Activated naive CD4-positive, alpha-beta T cell treated with anti-CD3 and anti-CD28 coated beads for 36 hours (primary cell): ENCODE results near the gene CEACAM1. TPM values are rescaled to one million over a fixed set of nuclear protein-coding genes. Genes with fewer than 3 reads are reported as not detected.
A peak's percentile ranks its signal among the peaks of the same experiment; 100 is the strongest.
"Not testable (repeated sequence)": the region's sequence is repeated elsewhere in the genome, so short reads cannot be mapped to it uniquely, and the experiment has no call there.

ENCODE experiments used
- CTCF ChIA-PET: fragments of 350-600 bp; sonication (Branson Sonifier 250); formaldehyde crosslinking; loops from one replicate; lab custom pipeline; 2021; ENCODE audit warnings: antibody characterized with exemption; lab: Charles Lee
- DNase-seq: peaks from one replicate; pipeline ENCODE4 v3.0.0-alpha.2; 2020
- H3K27ac Mint-ChIP-seq: one replicate; pipeline ENCODE4 v1.8.0; 2021; ENCODE audit warnings: mild to moderate bottlenecking, mixed read lengths
- H3K27me3 Mint-ChIP-seq: one replicate; pipeline ENCODE4 v1.8.0; 2021; ENCODE audit warnings: low read depth, mixed read lengths
- H3K36me3 Mint-ChIP-seq: one replicate; pipeline ENCODE4 v1.8.0; 2021; ENCODE audit warnings: low read depth, mixed read lengths
- H3K4me1 Mint-ChIP-seq: one replicate; pipeline ENCODE4 v1.8.0; 2021; ENCODE audit warnings: low read depth, mixed read lengths
- H3K4me3 Mint-ChIP-seq: one replicate; pipeline ENCODE4 v1.8.0; 2021; ENCODE audit warnings: mild to moderate bottlenecking, moderate library complexity, mixed read lengths
- H3K9me3 Mint-ChIP-seq: one replicate; pipeline ENCODE4 v1.8.0; 2021; ENCODE audit warnings: mixed read lengths
- intact Hi-C: fragments of 100-400 bp; cut with micrococcal nuclease; formaldehyde crosslinking; loops from one replicate; pipeline ENCODE4 v1.15.1; 2023
- total RNA-seq, 2 experiments: library from RNA; stranded (reverse); gene quantifications; one replicate each; pipeline ENCODE4 v1.2.3, GENCODE V29; 2021

Gene CEACAM1
- total RNA-seq, 2 experiments from 2014 or later: 3.1 to 3.6 TPM

- DNase-seq, H3K27ac Mint-ChIP-seq, CTCF ChIA-PET, intact Hi-C loops, H3K9me3 Mint-ChIP-seq, H3K27me3 Mint-ChIP-seq, H3K4me1 Mint-ChIP-seq, H3K4me3 Mint-ChIP-seq, H3K36me3 Mint-ChIP-seq: not testable (repeated sequence)
Observed at GRCh38 chr19:42522262-42522661, 6.0 kb downstream of the CEACAM1 start.

- CTCF ChIA-PET: no interaction called here
- no peaks in the 10 kb centered on the region for H3K9me3 Mint-ChIP-seq
Observed at GRCh38 chr19:42521346-42522030, 6.8 kb downstream of the CEACAM1 start.

GRCh38 chr19:42519108-42519507 is 9.2 kb downstream of the CEACAM1 start:
- Mint-ChIP-seq H3K9me3 (no peaks in the 10 kb centered on the region), H3K4me3 (no peak overlapping the region), H3K36me3 (no peaks in the 10 kb centered on the region), H3K27ac (no peak overlapping the region), H3K27me3 (no peaks in the 10 kb centered on the region), H3K4me1 (peaks cover 2% of the 10 kb centered on the region)
- intact Hi-C loops: no loop called here
- no peak for DNase-seq
- CTCF ChIA-PET: interaction anchor here (1.0 to 1.8 kb wide), 2 partner anchors 11 to 80 kb away, joined by 3 to 6 read pairs; no protein-coding TSS in a partner anchor

More at GRCh38 chr19:42521346-42522030, 6.8 kb downstream of the CEACAM1 start:
- H3K27ac Mint-ChIP-seq: no peak overlapping the region
- H3K4me1 Mint-ChIP-seq: peaks cover 5% of the 10 kb centered on the region
- no peak for DNase-seq
- no peak overlapping the region for H3K4me3 Mint-ChIP-seq
- no peaks in the 10 kb centered on the region for H3K27me3 Mint-ChIP-seq
- H3K36me3 Mint-ChIP-seq: peaks cover 1% of the 10 kb centered on the region
- intact Hi-C loops: no loop called here

- Mint-ChIP-seq H3K4me1 (peaks cover 17% of the 10 kb centered on the region), H3K27ac (no peak overlapping the region), H3K27me3 (no peaks in the 10 kb centered on the region), H3K36me3 (peaks cover 2% of the 10 kb centered on the region), H3K4me3 (no peak overlapping the region), H3K9me3 (no peaks in the 10 kb centered on the region)
- CTCF ChIA-PET: interaction anchor here (0.8 to 1.4 kb wide), 2 partner anchors 12 to 29 kb away, joined by 3 to 4 read pairs; partner anchors contain the start of gene CEACAM1
- intact Hi-C loops: no loop called here
- DNase-seq: no peak
Observed at GRCh38 chr19:42516771-42517170, 11.5 kb downstream of the CEACAM1 start.

GRCh38 chr19:42515241-42515832 is 12.9 kb downstream of the CEACAM1 start:
- Mint-ChIP-seq H3K27me3 (no peaks in the 10 kb centered on the region), H3K4me1 (peaks cover 18% of the 10 kb centered on the region), H3K36me3 (peaks cover 2% of the 10 kb centered on the region), H3K4me3 (no peak overlapping the region), H3K27ac (no peak overlapping the region), H3K9me3 (no peaks in the 10 kb centered on the region)
- CTCF ChIA-PET: interaction anchor here (0.6 to 1.6 kb wide), 4 partner anchors 13 to 959 kb away, joined by 3 to 6 read pairs (median 4); partner anchors contain the start of gene CEACAM1
- no peak for DNase-seq
- intact Hi-C loops: no loop called here

- Mint-ChIP-seq H3K27ac (no peak overlapping the region), H3K9me3 (no peaks in the 10 kb centered on the region), H3K4me3 (no peak overlapping the region), H3K4me1 (peaks cover 18% of the 10 kb centered on the region), H3K27me3 (no peaks in the 10 kb centered on the region), H3K36me3 (peaks cover 2% of the 10 kb centered on the region)
- peak; percentile 14 for DNase-seq
- intact Hi-C loops: no loop called here
- CTCF ChIA-PET: interaction anchor here (1.1 to 1.4 kb wide), 2 partner anchors 14 to 73 kb away, joined by 3 to 6 read pairs; partner anchors contain the start of gene CEACAM1
Observed at GRCh38 chr19:42514449-42514848, 13.8 kb downstream of the CEACAM1 start.

- Mint-ChIP-seq H3K27ac (no peak overlapping the region), H3K36me3 (peaks cover 2% of the 10 kb centered on the region), H3K4me1 (peaks cover 21% of the 10 kb centered on the region), H3K27me3 (no peaks in the 10 kb centered on the region), H3K4me3 (no peak overlapping the region), H3K9me3 (no peaks in the 10 kb centered on the region)
- CTCF ChIA-PET: no interaction called here
- intact Hi-C loops: no loop called here
- no peak for DNase-seq
Observed at GRCh38 chr19:42512743-42513304, 15.5 kb downstream of the CEACAM1 start.

- Mint-ChIP-seq H3K4me3 (no peak overlapping the region), H3K27ac (no peak overlapping the region), H3K4me1 (peaks cover 21% of the 10 kb centered on the region), H3K36me3 (peaks cover 2% of the 10 kb centered on the region), H3K9me3 (no peaks in the 10 kb centered on the region), H3K27me3 (no peaks in the 10 kb centered on the region)
- CTCF ChIA-PET: no interaction called here
- no peak for DNase-seq
- intact Hi-C loops: no loop called here
Observed at GRCh38 chr19:42512130-42512636, 16.1 kb downstream of the CEACAM1 start.

GRCh38 chr19:42511340-42511739 is 16.9 kb downstream of the CEACAM1 start:
- Mint-ChIP-seq H3K4me3 (no peak overlapping the region), H3K9me3 (no peaks in the 10 kb centered on the region), H3K4me1 (peaks cover 21% of the 10 kb centered on the region), H3K27ac (no peak overlapping the region), H3K36me3 (peaks cover 2% of the 10 kb centered on the region), H3K27me3 (no peaks in the 10 kb centered on the region)
- intact Hi-C loops: no loop called here
- DNase-seq: no peak
- CTCF ChIA-PET: no interaction called here

GRCh38 chr19:42508892-42509444 is 19.3 kb downstream of the CEACAM1 start:
- intact Hi-C loops: no loop called here
- no peak overlapping the region for H3K27ac Mint-ChIP-seq
- no peak for DNase-seq
- H3K4me1 Mint-ChIP-seq: peaks cover 21% of the 10 kb centered on the region
- CTCF ChIA-PET: interaction anchor here (1.0 kb wide), 1 partner anchor 59 kb away, joined by 5 read pairs; no protein-coding TSS in a partner anchor
- H3K27me3 Mint-ChIP-seq: no peaks in the 10 kb centered on the region
- peaks cover 2% of the 10 kb centered on the region for H3K36me3 Mint-ChIP-seq
- H3K4me3 Mint-ChIP-seq: no peak overlapping the region
- no peaks in the 10 kb centered on the region for H3K9me3 Mint-ChIP-seq

- intact Hi-C loops: no loop called here
- Mint-ChIP-seq H3K27me3 (no peaks in the 10 kb centered on the region), H3K36me3 (no peaks in the 10 kb centered on the region), H3K27ac (no peak overlapping the region), H3K9me3 (no peaks in the 10 kb centered on the region), H3K4me1 (peaks cover 5% of the 10 kb centered on the region), H3K4me3 (no peak overlapping the region)
- no peak for DNase-seq
- CTCF ChIA-PET: interaction anchor here (2.2 kb wide), 1 partner anchor 24 kb away, joined by 5 read pairs; the partner anchor contains the start of gene CEACAM1
Observed at GRCh38 chr19:42505066-42505465, 23.2 kb downstream of the CEACAM1 start.

- Mint-ChIP-seq H3K36me3 (no peaks in the 10 kb centered on the region), H3K4me1 (peaks cover 2% of the 10 kb centered on the region), H3K27ac (no peak overlapping the region), H3K4me3 (no peak overlapping the region), H3K9me3 (no peaks in the 10 kb centered on the region), H3K27me3 (no peaks in the 10 kb centered on the region)
- no peak for DNase-seq
- CTCF ChIA-PET: no interaction called here
- intact Hi-C loops: no loop called here
Observed at GRCh38 chr19:42501733-42502132, 26.5 kb downstream of the CEACAM1 start.
